Keratinocyte (primary cell): ENCODE data around the gene HHIPL1. TPM values are rescaled to one million over a fixed set of nuclear protein-coding genes. Genes with fewer than 3 reads are reported as not detected.

ENCODE experiments used
- DNase-seq: peaks from one replicate; pipeline ENCODE4 v3.0.0-alpha.2; 2011; ENCODE audit warnings: low read depth, missing footprints, low spot score
- FAIRE-seq: peaks from 2 replicates; lab custom pipeline; 2011; peaks lifted over from hg19 to GRCh38; lab: Jason Lieb, UNC
- H2AFZ ChIP-seq: 2 replicates; pipeline ENCODE4 v1.6.0; 2012; ENCODE audit warnings: low read length, control low read depth, inconsistent platforms; ENCODE audit not compliant: control insufficient read depth
- H3K27ac ChIP-seq: 2 replicates; pipeline ENCODE4 v1.5.1; 2011; ENCODE audit warnings: low read length; ENCODE audit not compliant: control insufficient read depth, insufficient read depth
- H3K27me3 ChIP-seq: 3 replicates; pipeline ENCODE4 v1.6.0; 2011; ENCODE audit warnings: low read length; ENCODE audit not compliant: control insufficient read depth, insufficient read depth; ENCODE audit errors: extremely low read depth
- H3K36me3 ChIP-seq, 2 experiments: 2 replicates in 1 of 2; 3 replicates in 1 of 2; pipeline ENCODE4 v1.5.1; 2011; ENCODE audit warnings: low read length in 2 of 2, mild to moderate bottlenecking in 1 of 2; ENCODE audit not compliant: control insufficient read depth in 2 of 2, insufficient read depth in 2 of 2; ENCODE audit errors: extremely low read depth in 1 of 2
- H3K4me1 ChIP-seq: 3 replicates; pipeline ENCODE4 v1.5.1; 2011; ENCODE audit warnings: low read length; ENCODE audit not compliant: control insufficient read depth, insufficient read depth; ENCODE audit errors: extremely low read depth
- H3K4me2 ChIP-seq: 3 replicates; pipeline ENCODE4 v1.6.0; 2011; ENCODE audit warnings: low read depth, low read length; ENCODE audit not compliant: control insufficient read depth, insufficient read depth; ENCODE audit errors: extremely low read depth
- H3K4me3 ChIP-seq, 3 experiments: fragments of 200-600 bp in 1 of 3; sonication (generic) in 1 of 3; 2 replicates in 2 of 3; 3 replicates in 1 of 3; pipeline ENCODE4 v1.5.1; 2011 to 2016; ENCODE audit warnings: low read length in 3 of 3, mild to moderate bottlenecking in 3 of 3, control low read depth in 2 of 3, inconsistent platforms in 1 of 3, low read depth in 1 of 3, mixed read lengths in 1 of 3, mixed run types in 1 of 3, moderate library complexity in 1 of 3; ENCODE audit not compliant: control insufficient read depth in 2 of 3, insufficient read depth in 2 of 3; ENCODE audit errors: extremely low read depth in 1 of 3
- H3K79me2 ChIP-seq: 2 replicates; pipeline ENCODE4 v1.6.0; 2012; ENCODE audit warnings: low read length; ENCODE audit not compliant: control insufficient read depth, insufficient read depth
- H3K9ac ChIP-seq: 3 replicates; pipeline ENCODE4 v1.6.0; 2011; ENCODE audit warnings: low read length; ENCODE audit not compliant: control insufficient read depth, insufficient read depth; ENCODE audit errors: extremely low read depth
- H3K9me1 ChIP-seq: 3 replicates; pipeline ENCODE4 v1.6.0; 2011; ENCODE audit warnings: low read length; ENCODE audit not compliant: control insufficient read depth, insufficient read depth; ENCODE audit errors: extremely low read depth
- H3K9me3 ChIP-seq: 2 replicates; pipeline ENCODE4 v1.5.1; 2012; ENCODE audit warnings: low read depth, low read length; ENCODE audit not compliant: control insufficient read depth
- H4K20me1 ChIP-seq: 3 replicates; pipeline ENCODE4 v1.6.0; 2011; ENCODE audit warnings: low read length; ENCODE audit not compliant: control insufficient read depth, insufficient read depth; ENCODE audit errors: extremely low read depth
- EZH2 ChIP-seq: IDR thresholded peaks from one replicate; pipeline ENCODE4 v1.6.1; 2012; ENCODE audit warnings: inconsistent platforms, mild to moderate bottlenecking, low read length, moderate library complexity
- dilution Hi-C: fragments of 300-500 bp; cut with MboI; formaldehyde crosslinking; loops from one replicate; pipeline ENCODE4 v1.7.0; 2020; ENCODE audit warnings: low sequenced_read_pairs; ENCODE audit not compliant: extremely low pct_ligation_motif_present
- polyA plus RNA-seq, 5 experiments: library from polyadenylated mRNA; depleted of rRNA in 3 of 5; stranded (reverse) in 3 of 5; stranded (forward) in 1 of 5; unstranded in 1 of 5; fragments of >200 nt; gene quantifications; 1 replicate in 1 of 5; 2 replicates in 3 of 5; 3 replicates in 1 of 5; pipeline versions ENCODE4 v1.2.1 to v1.2.3, GENCODE V29; 2011 to 2012; ENCODE audit warnings: missing spikeins in 2 of 5, low read depth in 1 of 5, low replicate concordance in 1 of 5
- TF ChIP-seq, protein P1 (sequence below), 3 experiments: IDR thresholded peaks in 1 of 3; conservative IDR thresholded peaks in 1 of 3; optimal IDR thresholded peaks in 1 of 3; 2 replicates in 2 of 3; 3 replicates in 1 of 3; pipeline versions ENCODE3 to v1.5.1; 2011; ENCODE audit warnings: low read length in 3 of 3, mild to moderate bottlenecking in 3 of 3, moderate library complexity in 2 of 3, control low read depth in 1 of 3, inconsistent platforms in 1 of 3; ENCODE audit not compliant: insufficient read depth in 2 of 3; ENCODE audit errors: extremely low read depth in 1 of 3

The HHIPL1 gene
- polyA plus RNA-seq, 1 donor (not counting 4 experiments of a cell fraction or from before 2014, with no cell fraction given) = 0.08 TPM

DNA sequence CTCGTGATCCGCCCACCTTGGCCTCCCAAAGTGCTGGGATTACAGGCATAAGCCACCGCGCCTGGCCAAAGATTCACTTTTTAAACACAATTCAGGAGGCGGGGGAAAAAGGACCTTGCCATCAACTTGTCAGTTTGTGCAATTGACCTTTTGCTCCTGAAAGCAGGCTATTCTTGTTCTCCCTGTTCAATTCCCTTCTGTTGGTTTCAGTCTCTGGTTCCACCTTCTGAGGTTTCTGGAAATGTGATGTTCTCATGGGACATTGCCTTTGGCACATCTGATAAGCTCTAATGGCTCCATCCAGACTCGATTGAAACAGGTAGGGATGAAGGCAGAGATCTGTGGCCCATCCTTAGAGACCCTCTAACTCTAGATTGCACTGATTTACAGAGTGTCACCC, 23.0 kb upstream of the HHIPL1 start:
- H3K4me2 ChIP-seq = no peak overlapping the region
- FAIRE-seq (no peak), DNase-seq (no peak)
- no peaks in the 10 kb centered on the region for H3K36me3 ChIP-seq
- peaks cover 35% of the 10 kb centered on the region for H3K4me1 ChIP-seq
- no peak overlapping the region for H3K27ac ChIP-seq
- dilution Hi-C loops = no loop called here
- no peaks in the 10 kb centered on the region for H3K9me1 ChIP-seq
- no peak for TF ChIP-seq EZH2
- TF ChIP-seq, protein P1, sequence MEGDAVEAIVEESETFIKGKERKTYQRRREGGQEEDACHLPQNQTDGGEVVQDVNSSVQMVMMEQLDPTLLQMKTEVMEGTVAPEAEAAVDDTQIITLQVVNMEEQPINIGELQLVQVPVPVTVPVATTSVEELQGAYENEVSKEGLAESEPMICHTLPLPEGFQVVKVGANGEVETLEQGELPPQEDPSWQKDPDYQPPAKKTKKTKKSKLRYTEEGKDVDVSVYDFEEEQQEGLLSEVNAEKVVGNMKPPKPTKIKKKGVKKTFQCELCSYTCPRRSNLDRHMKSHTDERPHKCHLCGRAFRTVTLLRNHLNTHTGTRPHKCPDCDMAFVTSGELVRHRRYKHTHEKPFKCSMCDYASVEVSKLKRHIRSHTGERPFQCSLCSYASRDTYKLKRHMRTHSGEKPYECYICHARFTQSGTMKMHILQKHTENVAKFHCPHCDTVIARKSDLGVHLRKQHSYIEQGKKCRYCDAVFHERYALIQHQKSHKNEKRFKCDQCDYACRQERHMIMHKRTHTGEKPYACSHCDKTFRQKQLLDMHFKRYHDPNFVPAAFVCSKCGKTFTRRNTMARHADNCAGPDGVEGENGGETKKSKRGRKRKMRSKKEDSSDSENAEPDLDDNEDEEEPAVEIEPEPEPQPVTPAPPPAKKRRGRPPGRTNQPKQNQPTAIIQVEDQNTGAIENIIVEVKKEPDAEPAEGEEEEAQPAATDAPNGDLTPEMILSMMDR (optimal IDR thresholded peaks at IDR 0.05 in 1 of 3, IDR thresholded peaks at IDR 0.05 in 1 of 3, conservative IDR thresholded peaks at IDR 0.05 in 1 of 3; ENCODE audit: extremely low read depth in 1 of 3, insufficient read depth in 2 of 3, low read length in 3 of 3) = no peak
- H3K27me3 ChIP-seq = no peaks in the 10 kb centered on the region
- H3K79me2 ChIP-seq = no peaks in the 10 kb centered on the region
- no peak overlapping the region for H2AFZ ChIP-seq
- no peak overlapping the region for H3K9ac ChIP-seq
- no peaks in the 10 kb centered on the region for H4K20me1 ChIP-seq
- H3K9me3 ChIP-seq = no peaks in the 10 kb centered on the region
- no peak overlapping the region for H3K4me3 ChIP-seq

DNA sequence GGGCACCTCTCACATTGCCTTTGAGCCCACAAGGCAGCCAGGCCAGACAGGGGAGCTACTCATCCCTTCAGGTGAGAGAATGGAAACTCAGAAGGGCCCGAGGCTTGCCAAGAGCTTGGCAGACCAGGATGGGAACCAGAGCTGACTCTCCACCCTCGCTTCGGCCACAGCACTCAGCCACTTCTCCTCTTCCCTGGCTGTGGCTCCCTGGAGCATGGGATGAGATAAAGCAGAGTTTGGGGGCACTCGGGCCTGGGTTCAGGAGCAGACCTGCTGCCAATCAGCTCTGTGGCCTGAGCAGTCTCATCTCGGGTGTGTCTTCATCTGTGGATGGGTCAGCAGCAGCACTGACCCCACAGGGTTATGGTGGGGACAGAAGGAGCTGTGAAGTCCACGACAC, 20.9 kb upstream of the HHIPL1 start:
- H4K20me1 ChIP-seq = no peaks in the 10 kb centered on the region
- H3K79me2 ChIP-seq = no peaks in the 10 kb centered on the region
- H3K4me1 ChIP-seq = peaks cover 40% of the 10 kb centered on the region
- H3K9me1 ChIP-seq = no peaks in the 10 kb centered on the region
- H3K27ac ChIP-seq = no peak overlapping the region
- FAIRE-seq (no peak), DNase-seq (no peak)
- dilution Hi-C loops = no loop called here
- TF ChIP-seq, protein P1 (optimal IDR thresholded peaks at IDR 0.05 in 1 of 3, IDR thresholded peaks at IDR 0.05 in 1 of 3, conservative IDR thresholded peaks at IDR 0.05 in 1 of 3; ENCODE audit: extremely low read depth in 1 of 3, insufficient read depth in 2 of 3, low read length in 3 of 3) = no peak
- no peak for TF ChIP-seq EZH2
- no peaks in the 10 kb centered on the region for H3K9me3 ChIP-seq
- H3K9ac ChIP-seq = no peak overlapping the region
- no peak overlapping the region for H2AFZ ChIP-seq
- no peak overlapping the region for H3K4me2 ChIP-seq
- no peaks in the 10 kb centered on the region for H3K27me3 ChIP-seq
- H3K36me3 ChIP-seq = no peaks in the 10 kb centered on the region
- H3K4me3 ChIP-seq = no peak overlapping the region
